A549 (cell line): ENCODE data around the gene PDE3A. TPM values are rescaled to one million over a fixed set of nuclear protein-coding genes. Genes with fewer than 3 reads are reported as not detected.
A peak's percentile ranks its signal among the peaks of the same experiment; 100 is the strongest.

Experiments
- ATAC-seq, 2 experiments: fragments of 200-7000 bp in 1 of 2; fragments of >200 bp in 1 of 2; cut with Nextera tagmentation in 1 of 2; cut with Tn5 transposase in 1 of 2; 3 replicates each; pipeline versions ENCODE4 v1.8.0 to v1.9.1; 2018 to 2020; ENCODE audit warnings: mild to moderate bottlenecking in 1 of 2, moderate library complexity in 1 of 2
- CTCF ChIA-PET: fragments of 300-600 bp; sonication (Branson Sonifier 250); formaldehyde crosslinking; extraction: SDS; loops from one replicate; lab custom pipeline; 2021; ENCODE audit warnings: antibody characterized with exemption, inconsistent platforms; lab: Yijun Ruan, JAX
- POLR2A ChIA-PET: fragments of 350-600 bp; formaldehyde crosslinking; extraction: SDS; loops from one replicate; lab custom pipeline; 2021; ENCODE audit warnings: antibody characterized with exemption, inconsistent platforms; lab: Yijun Ruan, JAX
- DNase-seq, 2 experiments: peaks; one replicate each; pipeline versions ENCODE4 v3.0.0 to v3.0.0-alpha.2; 2011 to 2016; ENCODE audit warnings: low read depth in 1 of 2, low spot score in 1 of 2
- FAIRE-seq: peaks from 2 replicates; lab custom pipeline; 2011; peaks lifted over from hg19 to GRCh38; lab: Jason Lieb, UNC
- H3K27ac ChIP-seq, 2 experiments: fragments of >200 bp; sonication (Bioruptor Twin); formaldehyde crosslinking; 3 replicates each; pipeline ENCODE4 v1.5.1; 2016 to 2017
- H3K4me1 ChIP-seq: fragments of >200 bp; sonication (Bioruptor Twin); formaldehyde crosslinking; 3 replicates; pipeline ENCODE4 v1.6.1; 2016
- H3K4me2 ChIP-seq: fragments of >200 bp; sonication (Bioruptor Twin); formaldehyde crosslinking; 3 replicates; pipeline ENCODE4 v1.6.1; 2016
- H3K4me3 ChIP-seq: fragments of >200 bp; sonication (Bioruptor Twin); formaldehyde crosslinking; 3 replicates; pipeline ENCODE4 v1.5.1; 2016
- H3K9me3 ChIP-seq: fragments of >200 bp; sonication (Bioruptor Twin); formaldehyde crosslinking; 3 replicates; pipeline ENCODE4 v1.6.1; 2016
- BHLHE40 ChIP-seq: IDR thresholded peaks from 2 replicates; pipeline ENCODE4 v1.6.1; 2012; ENCODE audit warnings: low read depth, low read length, inconsistent platforms
- CBX2 ChIP-seq: fragments of 200-600 bp; sonication (generic); IDR thresholded peaks from 2 replicates; pipeline ENCODE4 v1.6.1; 2016; ENCODE audit warnings: low read depth, mild to moderate bottlenecking, borderline replicate concordance
- CBX8 ChIP-seq: fragments of 200-600 bp; sonication (generic); IDR thresholded peaks from 2 replicates; pipeline ENCODE4 v1.6.1; 2016
- CEBPB ChIP-seq, 2 experiments: fragments of >200 bp in 1 of 2; sonication (Bioruptor Twin) in 1 of 2; formaldehyde crosslinking in 1 of 2; IDR thresholded peaks; 2 replicates each; pipeline ENCODE4 v1.6.1; 2012 to 2016
- CHD2 ChIP-seq: fragments of 150-350 bp; IDR thresholded peaks from 2 replicates; pipeline ENCODE4 v1.6.1; 2014; ENCODE audit warnings: low read length; ENCODE audit not compliant: partially characterized antibody
- CHD4 ChIP-seq: fragments of 200-600 bp; sonication (generic); IDR thresholded peaks from 2 replicates; pipeline ENCODE4 v1.6.1; 2016; ENCODE audit warnings: antibody characterized with exemption, mild to moderate bottlenecking, borderline replicate concordance
- ELK1 ChIP-seq: fragments of 150-350 bp; IDR thresholded peaks from 2 replicates; pipeline ENCODE4 v1.6.1; 2014; ENCODE audit warnings: low read depth, mild to moderate bottlenecking, low read length
- EP300 ChIP-seq, 2 experiments: fragments of >200 bp; sonication (Bioruptor Twin); formaldehyde crosslinking; IDR thresholded peaks; 2 replicates in 1 of 2; 3 replicates in 1 of 2; pipeline ENCODE4 v1.6.1; 2016 to 2017
- ESRRA ChIP-seq: fragments of 150-350 bp; IDR thresholded peaks from 2 replicates; pipeline ENCODE4 v1.6.1; 2014; ENCODE audit warnings: mild to moderate bottlenecking, low read length, borderline replicate concordance
- FOSB ChIP-seq: fragments of 250-450 bp; sonication (Bioruptor Pico); IDR thresholded peaks from 2 replicates; pipeline ENCODE4 v1.5.0; 2020; ENCODE audit warnings: mild to moderate bottlenecking, moderate library complexity
- FOXS1 ChIP-seq: fragments of 250-450 bp; sonication (Bioruptor Pico); IDR thresholded peaks from 2 replicates; pipeline ENCODE4 v1.5.0; 2020; ENCODE audit warnings: mild to moderate bottlenecking, moderate library complexity
- GATA3 ChIP-seq: IDR thresholded peaks from 2 replicates; pipeline ENCODE4 v1.6.1; 2012; ENCODE audit warnings: borderline replicate concordance
- HDAC2 ChIP-seq: fragments of 200-600 bp; sonication (generic); IDR thresholded peaks from 2 replicates; pipeline ENCODE4 v1.6.1; 2016
- HEYL ChIP-seq: fragments of 250-450 bp; sonication (Bioruptor Pico); IDR thresholded peaks from 2 replicates; pipeline ENCODE4 v1.8.0; 2021; ENCODE audit warnings: mild to moderate bottlenecking, moderate library complexity
- HOXB13 ChIP-seq: fragments of 250-450 bp; sonication (Bioruptor Pico); IDR thresholded peaks from 2 replicates; pipeline ENCODE4 v1.5.0; 2020; ENCODE audit warnings: low read depth, mild to moderate bottlenecking, moderate library complexity
- JUN ChIP-seq, 2 experiments: fragments of >200 bp; sonication (Bioruptor Twin); formaldehyde crosslinking; IDR thresholded peaks; 2 replicates in 1 of 2; 3 replicates in 1 of 2; pipeline ENCODE4 v1.6.1; 2016 to 2017
- KDM1A ChIP-seq: fragments of 200-600 bp; sonication (generic); IDR thresholded peaks from 2 replicates; pipeline ENCODE4 v1.6.1; 2016; ENCODE audit warnings: low read depth, mild to moderate bottlenecking
- KDM5A ChIP-seq: fragments of 200-600 bp; sonication (generic); IDR thresholded peaks from 2 replicates; pipeline ENCODE4 v1.6.1; 2016; ENCODE audit warnings: antibody characterized with exemption, mild to moderate bottlenecking
- MAZ ChIP-seq: fragments of 150-350 bp; IDR thresholded peaks from 2 replicates; pipeline ENCODE4 v1.6.1; 2014; ENCODE audit warnings: antibody characterized with exemption, low read depth, low read length, borderline replicate concordance
- MYC ChIP-seq: IDR thresholded peaks from 2 replicates; pipeline ENCODE4 v1.6.1; 2012; ENCODE audit warnings: mild to moderate bottlenecking, inconsistent platforms, low read length, improper control_type of control experiment, borderline replicate concordance
- NR3C1 ChIP-seq: fragments of >200 bp; sonication (Bioruptor Twin); formaldehyde crosslinking; IDR thresholded peaks from 3 replicates; pipeline ENCODE4 v1.6.1; 2017
- POLR2A ChIP-seq: IDR thresholded peaks from 2 replicates; pipeline ENCODE4 v1.6.1; 2012; ENCODE audit warnings: mild to moderate bottlenecking, low read length
- POLR2AphosphoS2 ChIP-seq: conservative IDR thresholded peaks from 2 replicates; pipeline ENCODE4 v1.6.1; 2012; ENCODE audit warnings: low read length, improper control_type of control experiment, inconsistent platforms
- TFCP2L1 ChIP-seq: fragments of 250-450 bp; sonication (Bioruptor Pico); IDR thresholded peaks from 2 replicates; pipeline ENCODE4 v1.5.0; 2021; ENCODE audit warnings: mild to moderate bottlenecking
- TP53 ChIP-seq: fragments of 250-450 bp; sonication (Bioruptor Pico); IDR thresholded peaks from 2 replicates; pipeline ENCODE4 v1.5.0; 2021; ENCODE audit warnings: mild to moderate bottlenecking, moderate library complexity
- ZFP36 ChIP-seq: fragments of 450-650 bp; IDR thresholded peaks from 2 replicates; pipeline ENCODE4 v1.6.1; 2014; ENCODE audit warnings: borderline replicate concordance; ENCODE audit not compliant: partially characterized antibody
- WGBS: methylation state at CpG from one replicate; pipeline ENCODE4 v1.1.6; 2017; ENCODE audit errors: missing lambda C conversion rate; 5-methylcytosine and 5-hydroxymethylcytosine counted together
- polyA plus RNA-seq, 4 experiments: library from polyadenylated mRNA; depleted of rRNA in 3 of 4; stranded (reverse); fragments of >200 nt; fragmentation: RNase III in 1 of 4; extraction: RNeasy Plus Mini Kit Qiagen cat#74134 plus additional on column Dnase treatment in 1 of 4; gene quantifications; 2 replicates in 3 of 4; 3 replicates in 1 of 4; pipeline ENCODE4 v1.2.3, GENCODE V29; 2011 to 2017
- TF ChIP-seq, protein P1 (sequence below): IDR thresholded peaks from 2 replicates; pipeline ENCODE4 v1.6.1; 2012; ENCODE audit warnings: low read depth, borderline replicate concordance
- TF ChIP-seq, protein P2 (sequence below): fragments of 250-450 bp; sonication (Bioruptor Pico); IDR thresholded peaks from 2 replicates; pipeline ENCODE4 v1.5.0; 2021; ENCODE audit warnings: mild to moderate bottlenecking, moderate library complexity, borderline replicate concordance
- TF ChIP-seq, protein P3 (sequence below): fragments of >200 bp; sonication (Bioruptor Twin); formaldehyde crosslinking; IDR thresholded peaks from 2 replicates; pipeline ENCODE4 v1.6.1; 2016
- TF ChIP-seq, protein P4 (sequence below): IDR thresholded peaks from 2 replicates; pipeline ENCODE4 v1.6.1; 2012

Gene PDE3A
- polyA plus RNA-seq, 2 of the 4 experiments (the other 2 are of a cell fraction): 7.6 to 12.7 TPM

DNA sequence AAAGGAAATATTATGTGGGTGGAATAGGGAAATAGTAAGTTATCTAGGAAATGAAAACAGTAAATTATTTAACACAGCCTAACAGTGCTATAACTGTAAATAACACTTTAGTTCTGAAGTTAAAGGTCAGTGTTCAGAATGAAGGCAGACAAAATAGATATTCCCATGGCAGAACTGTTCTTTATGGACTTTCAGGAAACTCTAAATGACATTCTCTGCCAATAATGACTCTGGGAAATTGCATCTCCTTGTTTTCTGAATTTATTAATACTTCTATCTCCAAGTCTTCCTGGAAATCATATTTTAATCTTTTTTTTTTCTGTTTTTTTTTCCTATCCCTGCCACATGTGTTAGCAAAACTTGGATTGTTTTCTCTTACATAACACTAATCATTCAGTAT lies 101.4 kb downstream of the PDE3A start:
- H3K4me2 ChIP-seq: no peak overlapping the region
- peaks cover 36% of the 10 kb centered on the region for H3K4me1 ChIP-seq
- no peak overlapping the region for H3K4me3 ChIP-seq
- CTCF ChIA-PET: no interaction called here
- H3K27ac ChIP-seq: no peak overlapping the region; a peak in 1 of 6 replicates
- POLR2A ChIA-PET: no interaction called here
- peaks cover 2% of the 10 kb centered on the region; the same call in 1 of the 3 replicates for H3K9me3 ChIP-seq
- FAIRE-seq: no peak
- no peak for TF ChIP-seq CHD2
- no peak for TF ChIP-seq HOXB13 (CRISPR knock-in tag)
- TF ChIP-seq ELK1: no peak
- no peak for TF ChIP-seq TFCP2L1 (CRISPR knock-in tag)
- no peak for TF ChIP-seq GATA3
- TF ChIP-seq TP53 (CRISPR knock-in tag): no peak
- no peak for TF ChIP-seq FOXS1
- no peak for TF ChIP-seq MYC
- TF ChIP-seq KDM1A: no peak
- TF ChIP-seq POLR2AphosphoS2: no peak
- TF ChIP-seq KDM5A: no peak
- no peak for TF ChIP-seq ZFP36
- no peak for TF ChIP-seq BHLHE40
- TF ChIP-seq EP300 (IDR thresholded peaks at IDR 0.05): no peak
- no peak for TF ChIP-seq NR3C1
- TF ChIP-seq MAZ: no peak
- TF ChIP-seq CHD4: no peak
- ATAC-seq: no peak
- DNase-seq: no peak

DNA sequence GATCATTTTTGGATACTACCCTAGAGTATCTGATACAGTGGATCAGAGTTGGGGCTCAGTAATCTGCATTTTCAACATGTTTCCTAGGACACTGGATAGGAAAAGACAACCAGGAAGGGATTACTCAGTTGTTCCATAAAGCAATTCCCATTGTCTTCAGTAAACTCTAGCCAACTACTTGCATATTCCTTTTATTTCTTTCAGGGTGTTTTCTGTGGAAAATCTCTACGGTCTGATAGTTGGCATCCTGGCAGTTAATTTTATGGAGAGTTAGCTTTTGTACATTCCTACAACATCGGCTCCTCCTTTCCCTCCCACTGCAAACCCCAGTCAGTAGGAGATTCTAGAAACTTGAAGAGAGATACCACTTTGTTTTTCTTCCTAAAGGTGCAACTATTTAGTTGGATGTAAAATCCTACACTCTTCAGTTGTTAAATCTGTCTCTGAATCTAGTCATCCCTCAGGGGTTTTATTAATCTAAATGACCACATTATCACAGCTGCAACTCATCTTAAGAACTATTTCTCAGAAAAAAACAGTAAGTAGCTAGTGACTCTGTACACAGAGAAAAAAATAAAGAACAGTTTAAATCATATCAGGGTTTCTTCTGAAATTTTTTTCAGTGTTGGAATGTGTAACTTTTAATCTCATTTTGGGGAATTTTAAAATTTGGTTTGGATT lies 103.9 kb downstream of the PDE3A start:
- H3K4me2 ChIP-seq: no peak overlapping the region
- ChIA-PET CTCF (interaction anchor here (1.2 to 1.5 kb wide), 2 partner anchors 10 to 129 kb away, joined by 3 to 5 read pairs; no protein-coding TSS in a partner anchor), POLR2A (no interaction called here)
- no peak for FAIRE-seq
- TF ChIP-seq ZFP36 (no peak), HEYL (CRISPR knock-in tag) (no peak), ESRRA (no peak)
- TF ChIP-seq, protein P1, sequence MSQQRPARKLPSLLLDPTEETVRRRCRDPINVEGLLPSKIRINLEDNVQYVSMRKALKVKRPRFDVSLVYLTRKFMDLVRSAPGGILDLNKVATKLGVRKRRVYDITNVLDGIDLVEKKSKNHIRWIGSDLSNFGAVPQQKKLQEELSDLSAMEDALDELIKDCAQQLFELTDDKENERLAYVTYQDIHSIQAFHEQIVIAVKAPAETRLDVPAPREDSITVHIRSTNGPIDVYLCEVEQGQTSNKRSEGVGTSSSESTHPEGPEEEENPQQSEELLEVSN: no peak
- TF ChIP-seq, all 56 proteins: peak for 0
- Histone ChIP-seq H3K4me3 (no peak overlapping the region), H3K27ac (0 out of 6 replicates have a peak overlapping the region, but pooled peaks of 1 of the 2 experiments have one; percentile 21), H3K4me1 (peaks cover 15% of the 10 kb centered on the region), H3K9me3 (peaks cover 2% of the 10 kb centered on the region; the same call in 1 of the 3 replicates)
- no peak for DNase-seq
- 84% methylated on average over 2 of the region's 2 CpGs for WGBS
- no peak for ATAC-seq

DNA sequence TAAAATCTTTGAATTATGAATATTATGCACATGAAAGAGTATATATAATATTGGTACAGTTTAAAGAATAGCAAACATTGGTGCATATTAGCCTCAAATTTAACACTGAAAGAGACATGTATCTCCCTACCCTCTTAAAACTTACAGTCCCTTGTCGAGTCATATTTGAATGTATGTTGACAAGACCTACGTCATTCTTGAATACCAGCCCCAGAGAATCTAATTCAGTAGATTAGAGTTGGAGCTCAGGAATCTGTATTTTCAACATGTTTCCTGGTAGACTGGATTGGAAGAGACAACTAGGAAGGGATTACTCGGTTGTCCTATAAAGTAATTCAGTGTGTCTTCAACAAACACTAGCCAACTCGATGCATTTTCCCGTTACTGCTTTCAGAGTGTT lies 104.8 kb downstream of the PDE3A start:
- CTCF ChIA-PET: interaction anchor here (1.2 kb wide), 1 partner anchor 15 kb away, joined by 3 read pairs; no protein-coding TSS in a partner anchor
- 83% methylated on average over 5 of the region's 5 CpGs for WGBS
- ATAC-seq (no peak), DNase-seq (no peak), FAIRE-seq (no peak)
- peaks cover 10% of the 10 kb centered on the region for H3K4me1 ChIP-seq
- POLR2A ChIA-PET: no interaction called here
- no peak overlapping the region for H3K4me3 ChIP-seq
- peaks cover 2% of the 10 kb centered on the region; the same call in 1 of the 3 replicates for H3K9me3 ChIP-seq
- H3K27ac ChIP-seq: no peak overlapping the region
- H3K4me2 ChIP-seq: no peak overlapping the region
- TF ChIP-seq KDM1A (no peak), JUN (IDR thresholded peaks at IDR 0.05) (no peak), POLR2A (no peak), HEYL (CRISPR knock-in tag) (no peak), CHD4 (no peak), EP300 (IDR thresholded peaks at IDR 0.05) (no peak), CEBPB (IDR thresholded peaks at IDR 0.05) (no peak), FOSB (CRISPR knock-in tag) (no peak), CBX8 (no peak), NR3C1 (no peak), CBX2 (no peak), HDAC2 (no peak), MAZ (no peak)
- TF ChIP-seq, protein P2, sequence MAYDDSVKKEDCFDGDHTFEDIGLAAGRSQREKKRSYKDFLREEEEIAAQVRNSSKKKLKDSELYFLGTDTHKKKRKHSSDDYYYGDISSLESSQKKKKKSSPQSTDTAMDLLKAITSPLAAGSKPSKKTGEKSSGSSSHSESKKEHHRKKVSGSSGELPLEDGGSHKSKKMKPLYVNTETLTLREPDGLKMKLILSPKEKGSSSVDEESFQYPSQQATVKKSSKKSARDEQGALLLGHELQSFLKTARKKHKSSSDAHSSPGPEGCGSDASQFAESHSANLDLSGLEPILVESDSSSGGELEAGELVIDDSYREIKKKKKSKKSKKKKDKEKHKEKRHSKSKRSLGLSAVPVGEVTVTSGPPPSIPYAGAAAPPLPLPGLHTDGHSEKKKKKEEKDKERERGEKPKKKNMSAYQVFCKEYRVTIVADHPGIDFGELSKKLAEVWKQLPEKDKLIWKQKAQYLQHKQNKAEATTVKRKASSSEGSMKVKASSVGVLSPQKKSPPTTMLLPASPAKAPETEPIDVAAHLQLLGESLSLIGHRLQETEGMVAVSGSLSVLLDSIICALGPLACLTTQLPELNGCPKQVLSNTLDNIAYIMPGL (CRISPR knock-in tag): no peak
- TF ChIP-seq, protein P3, sequence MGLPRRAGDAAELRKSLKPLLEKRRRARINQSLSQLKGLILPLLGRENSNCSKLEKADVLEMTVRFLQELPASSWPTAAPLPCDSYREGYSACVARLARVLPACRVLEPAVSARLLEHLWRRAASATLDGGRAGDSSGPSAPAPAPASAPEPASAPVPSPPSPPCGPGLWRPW: no peak
- TF ChIP-seq, protein P4, sequence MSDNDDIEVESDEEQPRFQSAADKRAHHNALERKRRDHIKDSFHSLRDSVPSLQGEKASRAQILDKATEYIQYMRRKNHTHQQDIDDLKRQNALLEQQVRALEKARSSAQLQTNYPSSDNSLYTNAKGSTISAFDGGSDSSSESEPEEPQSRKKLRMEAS: no peak
